KMS-11 (cell line): ENCODE results near the gene MRNIP.

Experiments used
- H2AFZ ChIP-seq: fragments of 200-600 bp; sonication (generic); 2 replicates; pipeline ENCODE4 v1.6.1; 2016; ENCODE audit warnings: antibody characterized with exemption, mixed run types, low read depth
- H3K27ac ChIP-seq: fragments of 200-600 bp; sonication (generic); 2 replicates; pipeline ENCODE4 v1.6.1; 2016; ENCODE audit warnings: mild to moderate bottlenecking, mixed run types
- H3K27me3 ChIP-seq: fragments of 200-600 bp; sonication (generic); 2 replicates; pipeline ENCODE4 v1.6.1; 2017; ENCODE audit warnings: mild to moderate bottlenecking, low read depth, mixed run types, moderate library complexity; ENCODE audit not compliant: insufficient read depth
- H3K36me3 ChIP-seq: fragments of 200-600 bp; sonication (generic); 2 replicates; pipeline ENCODE4 v1.6.1; 2017; ENCODE audit warnings: mild to moderate bottlenecking, mixed run types; ENCODE audit not compliant: insufficient read depth
- H3K4me1 ChIP-seq: fragments of 200-600 bp; sonication (generic); 2 replicates; pipeline ENCODE4 v1.6.1; 2016; ENCODE audit warnings: mild to moderate bottlenecking, low read depth, mixed run types; ENCODE audit not compliant: poor library complexity, severe bottlenecking
- H3K4me2 ChIP-seq: fragments of 200-600 bp; sonication (generic); 2 replicates; pipeline ENCODE4 v1.7.0; 2016; ENCODE audit warnings: mild to moderate bottlenecking, mixed run types
- H3K4me3 ChIP-seq: fragments of 200-600 bp; sonication (generic); IDR thresholded peaks from 2 replicates; pipeline ENCODE4 v1.6.1; 2017; ENCODE audit warnings: low read depth, low read length, mixed read lengths; ENCODE audit not compliant: insufficient read depth
- H3K79me2 ChIP-seq: fragments of 200-600 bp; sonication (generic); 2 replicates; pipeline ENCODE4 v1.6.1; 2016; ENCODE audit warnings: low read depth, mixed run types; ENCODE audit not compliant: insufficient read depth
- H3K9ac ChIP-seq: fragments of 200-600 bp; sonication (generic); 2 replicates; pipeline ENCODE4 v1.6.1; 2016; ENCODE audit warnings: mild to moderate bottlenecking, mixed run types
- H4K20me1 ChIP-seq: fragments of 200-600 bp; sonication (generic); 2 replicates; pipeline ENCODE4 v1.6.1; 2016; ENCODE audit warnings: mild to moderate bottlenecking, mixed run types; ENCODE audit not compliant: insufficient read depth
- CTCF ChIP-seq: fragments of 200-600 bp; sonication (generic); conservative IDR thresholded peaks from 2 replicates; pipeline ENCODE4 v1.6.1; 2017; ENCODE audit warnings: low read depth, mild to moderate bottlenecking, antibody characterized with exemption, low read length, moderate library complexity, mixed read lengths

Gene MRNIP

DNA sequence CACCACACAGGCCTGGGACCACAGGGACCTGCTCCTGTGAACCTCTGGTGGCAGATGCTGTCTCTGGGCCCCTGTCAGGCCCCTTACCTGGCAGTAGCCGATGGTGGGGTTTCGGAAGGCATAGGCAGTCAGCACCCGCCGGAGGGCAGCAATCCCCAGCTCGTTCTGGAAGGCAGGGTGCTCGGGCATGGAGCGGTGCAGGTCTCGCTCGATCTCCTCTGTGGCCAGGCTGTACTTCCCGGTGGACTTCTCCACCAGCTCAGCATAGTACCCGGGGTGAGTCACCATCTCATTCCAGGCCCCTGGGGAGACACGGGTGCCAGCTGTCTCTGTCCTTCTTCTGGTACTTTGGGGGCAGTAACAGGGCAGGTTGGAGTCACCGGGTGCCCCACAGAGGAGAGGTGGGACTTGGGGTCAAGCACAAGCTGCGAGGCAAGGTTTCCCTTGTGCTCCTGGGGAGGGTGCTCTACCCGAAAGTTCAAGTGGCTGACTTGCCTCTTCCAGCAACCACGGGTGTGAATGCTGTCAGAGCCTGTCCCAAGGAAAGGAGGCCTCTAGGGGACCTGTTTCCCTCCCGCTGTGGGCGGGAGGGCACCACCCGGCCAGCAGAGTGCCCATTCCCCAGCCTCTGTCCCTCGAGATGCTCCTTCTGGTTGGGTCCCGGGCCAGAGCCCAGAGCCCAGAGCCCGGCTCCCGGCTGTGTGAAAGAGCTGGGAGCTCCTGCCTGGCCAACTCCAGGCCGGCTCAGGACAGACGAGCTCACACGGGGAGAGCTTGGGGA is 19.8 kb upstream of the MRNIP start:
- H3K27ac ChIP-seq: no peak overlapping the region
- no peak overlapping the region for H2AFZ ChIP-seq
- no peaks in the 10 kb centered on the region for H3K4me1 ChIP-seq
- no peaks in the 10 kb centered on the region for H3K36me3 ChIP-seq
- H3K4me2 ChIP-seq: no peak overlapping the region
- H4K20me1 ChIP-seq: no peaks in the 10 kb centered on the region
- H3K9ac ChIP-seq: no peak overlapping the region
- H3K4me3 ChIP-seq: no peak overlapping the region
- H3K27me3 ChIP-seq: no peaks in the 10 kb centered on the region
- H3K79me2 ChIP-seq: no peaks in the 10 kb centered on the region
- no peak for TF ChIP-seq CTCF

DNA sequence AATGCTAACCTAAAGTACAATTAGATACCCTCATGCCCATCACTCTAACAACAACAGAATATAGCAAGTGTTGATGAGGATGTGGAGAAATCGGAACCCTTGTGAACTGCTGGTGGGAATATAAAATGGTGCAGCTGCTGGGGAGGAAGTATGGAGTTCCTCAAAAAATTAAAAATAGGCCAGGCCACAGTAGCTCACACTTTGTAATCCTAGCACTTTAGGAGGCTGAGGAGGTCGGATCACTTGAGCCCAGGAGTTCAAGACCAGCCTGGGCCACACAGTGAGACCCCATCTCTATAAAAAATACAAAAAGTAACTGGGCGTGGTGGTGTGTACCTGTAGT is 18.0 kb upstream of the MRNIP start:
- no peaks in the 10 kb centered on the region for H3K36me3 ChIP-seq
- no peaks in the 10 kb centered on the region for H3K27me3 ChIP-seq
- no peak overlapping the region for H3K9ac ChIP-seq

DNA sequence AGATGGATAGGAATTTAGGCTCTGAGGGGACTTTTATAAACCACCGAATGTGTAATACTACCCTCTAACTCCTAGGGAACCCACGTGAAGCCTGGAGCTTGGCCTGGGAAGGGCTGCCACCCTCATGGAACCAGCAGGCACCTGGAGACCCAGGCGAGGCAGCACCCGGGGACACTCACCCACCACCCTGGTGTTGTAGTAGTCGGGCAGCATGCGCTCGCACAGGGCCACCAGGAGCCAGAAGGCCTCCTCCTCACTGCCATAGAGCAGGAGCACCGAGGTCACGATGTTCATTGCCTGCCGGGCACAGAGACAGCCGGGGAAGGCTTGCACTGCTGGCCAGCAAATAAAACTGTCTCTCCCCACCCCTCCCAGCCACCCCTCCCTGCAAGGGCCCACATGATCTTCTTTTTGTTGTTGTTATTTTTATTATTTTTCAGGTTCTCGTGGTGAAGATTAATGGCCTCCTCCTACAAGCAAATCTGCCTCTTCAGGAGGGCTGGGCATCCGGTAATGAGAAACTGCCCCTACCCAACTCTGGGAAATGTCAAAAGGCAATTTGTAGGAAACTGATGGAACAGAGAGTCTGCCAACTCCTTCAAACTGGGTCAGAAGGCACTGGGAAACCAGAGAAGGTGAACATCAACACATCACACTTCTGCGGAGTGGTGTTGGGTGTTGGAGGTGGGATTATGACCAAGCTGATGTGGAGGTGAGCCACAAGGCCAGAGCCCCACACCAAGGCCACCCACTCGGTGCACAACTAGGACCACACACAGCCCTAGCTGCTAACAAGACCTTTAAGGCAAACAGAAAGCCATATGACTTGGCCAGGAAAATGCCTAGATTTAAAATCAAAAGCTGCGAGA is 17.4 kb upstream of the MRNIP start:
- Histone ChIP-seq H3K4me1 (no peaks in the 10 kb centered on the region), H3K36me3 (no peaks in the 10 kb centered on the region), H3K9ac (no peak overlapping the region), H3K4me3 (no peak overlapping the region), H2AFZ (no peak overlapping the region), H3K4me2 (no peak overlapping the region), H3K27me3 (no peaks in the 10 kb centered on the region), H4K20me1 (no peaks in the 10 kb centered on the region), H3K79me2 (no peaks in the 10 kb centered on the region), H3K27ac (no peak overlapping the region)
- no peak for TF ChIP-seq CTCF

More for the DNA sequence above, 18.0 kb upstream of the MRNIP start:
- no peak overlapping the region for H2AFZ ChIP-seq
- H3K4me1 ChIP-seq: no peaks in the 10 kb centered on the region
- no peaks in the 10 kb centered on the region for H4K20me1 ChIP-seq
- H3K4me3 ChIP-seq: no peak overlapping the region
- H3K4me2 ChIP-seq: no peak overlapping the region
- no peak for TF ChIP-seq CTCF
- no peak overlapping the region for H3K27ac ChIP-seq
- no peaks in the 10 kb centered on the region for H3K79me2 ChIP-seq

- H4K20me1 ChIP-seq: no peaks in the 10 kb centered on the region
- H3K79me2 ChIP-seq: no peaks in the 10 kb centered on the region
- no peak overlapping the region for H3K4me2 ChIP-seq
- H2AFZ ChIP-seq: no peak overlapping the region
- H3K4me3 ChIP-seq: no peak overlapping the region
- H3K9ac ChIP-seq: no peak overlapping the region
- no peaks in the 10 kb centered on the region for H3K36me3 ChIP-seq
- no peaks in the 10 kb centered on the region for H3K4me1 ChIP-seq
- TF ChIP-seq CTCF: no peak
- no peaks in the 10 kb centered on the region for H3K27me3 ChIP-seq
- no peak overlapping the region for H3K27ac ChIP-seq
Measured at GRCh38 chr5:179874536-179875292, 16.1 kb upstream of the MRNIP start.
